ENCODE results near the gene ABI3BP. TPM values are rescaled to one million over a fixed set of nuclear protein-coding genes. Genes with fewer than 3 reads are reported as not detected.

Gene ABI3BP
- total RNA-seq, 4 donors from 2014 or later: 18.2 to 77.0 (median 29.4) TPM

GRCh38 chr3:100802126-100802525 is 191.1 kb downstream of the ABI3BP start:
- TF ChIP-seq CTCF (IDR thresholded peaks at IDR 0.05): no peak
- TF ChIP-seq POLR2A (IDR thresholded peaks at IDR 0.05): no peak
- H3K9me3 ChIP-seq: no peaks in the 10 kb centered on the region
- no peak overlapping the region for H3K27ac ChIP-seq
- H3K36me3 ChIP-seq: no peaks in the 10 kb centered on the region
- H3K4me1 ChIP-seq: no peaks in the 10 kb centered on the region
- no peak for DNase-seq
- H3K4me3 ChIP-seq: no peak overlapping the region
- no peaks in the 10 kb centered on the region for H3K27me3 ChIP-seq

- TF ChIP-seq POLR2A (IDR thresholded peaks at IDR 0.05) (no peak), CTCF (IDR thresholded peaks at IDR 0.05) (no peak)
- Histone ChIP-seq H3K36me3 (no peaks in the 10 kb centered on the region), H3K4me3 (no peak overlapping the region), H3K4me1 (no peaks in the 10 kb centered on the region), H3K27ac (no peak overlapping the region), H3K9me3 (no peaks in the 10 kb centered on the region), H3K27me3 (no peaks in the 10 kb centered on the region)
- DNase-seq: no peak
These were observed 195.2 kb downstream of the ABI3BP start for GRCh38 chr3:100798012-100798411.

GRCh38 chr3:100796556-100796955 is 196.7 kb downstream of the ABI3BP start:
- Histone ChIP-seq H3K27me3 (no peaks in the 10 kb centered on the region), H3K36me3 (no peaks in the 10 kb centered on the region), H3K4me1 (no peaks in the 10 kb centered on the region), H3K27ac (no peak overlapping the region), H3K9me3 (no peaks in the 10 kb centered on the region), H3K4me3 (no peak overlapping the region)
- TF ChIP-seq POLR2A (IDR thresholded peaks at IDR 0.05): no peak
- TF ChIP-seq CTCF (IDR thresholded peaks at IDR 0.05): peak in 3 of 6 experiments; percentile 43 to 55 (median 44)
- DNase-seq: no peak

- Histone ChIP-seq H3K4me1 (no peaks in the 10 kb centered on the region), H3K36me3 (no peaks in the 10 kb centered on the region), H3K27me3 (no peaks in the 10 kb centered on the region), H3K27ac (no peak overlapping the region), H3K9me3 (peaks cover 0 to 4% (median 0%) of the 10 kb centered on the region in 4 donors), H3K4me3 (no peak overlapping the region)
- TF ChIP-seq CTCF (IDR thresholded peaks at IDR 0.05): no peak
- no peak for TF ChIP-seq POLR2A (IDR thresholded peaks at IDR 0.05)
- DNase-seq: no peak
These were observed 203.6 kb downstream of the ABI3BP start for GRCh38 chr3:100789579-100789978.

GRCh38 chr3:100783619-100784018 is 209.6 kb downstream of the ABI3BP start:
- Histone ChIP-seq H3K27ac (no peak overlapping the region), H3K36me3 (no peaks in the 10 kb centered on the region), H3K4me3 (no peak overlapping the region), H3K4me1 (no peaks in the 10 kb centered on the region), H3K9me3 (peaks cover 0 to 4% (median 0%) of the 10 kb centered on the region in 4 donors), H3K27me3 (no peaks in the 10 kb centered on the region)
- DNase-seq: no peak
- TF ChIP-seq CTCF (IDR thresholded peaks at IDR 0.05): no peak
- TF ChIP-seq POLR2A (IDR thresholded peaks at IDR 0.05): no peak

- H3K36me3 ChIP-seq: no peaks in the 10 kb centered on the region
- H3K27me3 ChIP-seq: no peaks in the 10 kb centered on the region
- H3K4me1 ChIP-seq: no peaks in the 10 kb centered on the region
- no peak overlapping the region for H3K27ac ChIP-seq
- H3K9me3 ChIP-seq: peaks cover 0 to 4% (median 0%) of the 10 kb centered on the region in 4 donors
- DNase-seq: no peak
- H3K4me3 ChIP-seq: no peak overlapping the region
- TF ChIP-seq CTCF (IDR thresholded peaks at IDR 0.05) (no peak), POLR2A (IDR thresholded peaks at IDR 0.05) (no peak)
These were observed 210.3 kb downstream of the ABI3BP start for GRCh38 chr3:100782906-100783305.

All from Peyer's patch (tissue), 4 donors.